IMR-90 (cell line): ENCODE results near the gene VTN. TPM values are rescaled to one million over a fixed set of nuclear protein-coding genes. Genes with fewer than 3 reads are reported as not detected.

Source experiments
- ATAC-seq: fragments of 200-7000 bp; cut with Tn5 transposase; 2 replicates; pipeline ENCODE4 v1.9.1; 2020; ENCODE audit warnings: low read depth, mild to moderate bottlenecking, moderate library complexity
- BruUV-seq: library from RNA; stranded (reverse); fragments of 400-500 nt; replicated peaks from 2 replicates; lab custom pipeline; 2021; lab: Mats Ljungman, UMichigan
- CTCF ChIA-PET: fragments of 300-600 bp; formaldehyde crosslinking; extraction: SDS; loops from one replicate; lab custom pipeline; 2021; ENCODE audit warnings: antibody characterized with exemption; lab: Yijun Ruan, JAX
- POLR2A ChIA-PET: fragments of 300-600 bp; sonication (Branson Sonifier 250); formaldehyde crosslinking; loops from one replicate; lab custom pipeline; 2022; ENCODE audit warnings: antibody characterized with exemption; ENCODE audit not compliant: unreplicated experiment; lab: Charles Lee
- DNase-seq: peaks from one replicate; pipeline ENCODE4 v3.0.0; 2013
- H2AFZ ChIP-seq: replicated peaks from 2 replicates; pipeline ENCODE3; 2013; ENCODE audit warnings: low read length, mild to moderate bottlenecking; ENCODE audit not compliant: poor library complexity
- H2AK5ac ChIP-seq: 2 replicates; pipeline ENCODE4 v1.6.1; 2013; ENCODE audit warnings: low read depth, low read length, inconsistent platforms
- H2AK9ac ChIP-seq: replicated peaks from 2 replicates; pipeline ENCODE3; 2013; ENCODE audit warnings: mild to moderate bottlenecking, low read depth, low read length, moderate library complexity; ENCODE audit not compliant: poor library complexity
- H2BK120ac ChIP-seq: 2 replicates; pipeline ENCODE4 v1.6.1; 2013; ENCODE audit warnings: low read depth, low read length, inconsistent platforms
- H2BK15ac ChIP-seq: 3 replicates; pipeline ENCODE4 v1.6.1; 2013; ENCODE audit warnings: low read depth, low read length, inconsistent platforms
- H2BK20ac ChIP-seq: 2 replicates; pipeline ENCODE4 v1.6.1; 2013; ENCODE audit warnings: low read depth, mild to moderate bottlenecking, inconsistent platforms, low read length, moderate library complexity
- H2BK5ac ChIP-seq: 2 replicates; pipeline ENCODE4 v1.6.1; 2013; ENCODE audit warnings: mild to moderate bottlenecking, low read depth, low read length, inconsistent platforms; ENCODE audit not compliant: poor library complexity, severe bottlenecking
- H3K14ac ChIP-seq: replicated peaks from 2 replicates; pipeline ENCODE4 v1.6.1; 2013; ENCODE audit warnings: low read depth, low read length, inconsistent platforms
- H3K18ac ChIP-seq: 2 replicates; pipeline ENCODE4 v1.6.1; 2013; ENCODE audit warnings: low read depth, low read length, control low read depth
- H3K23ac ChIP-seq: 2 replicates; pipeline ENCODE4 v1.6.1; 2013; ENCODE audit warnings: low read depth, low read length, inconsistent platforms
- H3K27ac ChIP-seq: 2 replicates; pipeline ENCODE4 v1.5.1; 2013; ENCODE audit warnings: mild to moderate bottlenecking, control low read depth, low read length; ENCODE audit not compliant: insufficient read depth
- H3K27me3 ChIP-seq: 2 replicates; pipeline ENCODE4 v1.6.1; 2013; ENCODE audit warnings: low read length; ENCODE audit not compliant: control insufficient read depth, insufficient read depth
- H3K36me3 ChIP-seq: 2 replicates; pipeline ENCODE4 v1.6.1; 2013; ENCODE audit warnings: low read length, mixed read lengths; ENCODE audit not compliant: control insufficient read depth, insufficient read depth
- H3K4ac ChIP-seq: 2 replicates; pipeline ENCODE4 v1.6.1; 2013; ENCODE audit warnings: low read depth, low read length, inconsistent platforms
- H3K4me1 ChIP-seq: 2 replicates; pipeline ENCODE4 v1.6.1; 2013; ENCODE audit warnings: low read length, mixed read lengths; ENCODE audit not compliant: control insufficient read depth, insufficient read depth
- H3K4me2 ChIP-seq: 2 replicates; pipeline ENCODE4 v1.6.1; 2013; ENCODE audit warnings: low read depth, mild to moderate bottlenecking, control low read depth, low read length, moderate library complexity
- H3K4me3 ChIP-seq: 2 replicates; pipeline ENCODE4 v1.5.1; 2013; ENCODE audit warnings: low read depth, mild to moderate bottlenecking, control low read depth, low read length, moderate library complexity; ENCODE audit not compliant: insufficient read depth
- H3K56ac ChIP-seq: 2 replicates; pipeline ENCODE4 v1.6.1; 2013; ENCODE audit warnings: low read length, inconsistent platforms; ENCODE audit not compliant: insufficient read depth; ENCODE audit errors: extremely low read depth
- H3K79me1 ChIP-seq, 2 experiments: 2 replicates each; pipeline ENCODE4 v1.6.1; 2013; ENCODE audit warnings: low read length in 2 of 2, inconsistent platforms in 1 of 2, low read depth in 1 of 2
- H3K9ac ChIP-seq: 2 replicates; pipeline ENCODE4 v1.6.1; 2013; ENCODE audit warnings: low read depth, low read length, control low read depth
- H3K9me1 ChIP-seq: 2 replicates; pipeline ENCODE4 v1.6.1; 2013; ENCODE audit warnings: low read length, inconsistent platforms; ENCODE audit not compliant: insufficient read depth
- H3K9me3 ChIP-seq: 2 replicates; pipeline ENCODE4 v1.6.1; 2013; ENCODE audit warnings: low read length; ENCODE audit not compliant: control insufficient read depth, insufficient read depth
- H4K20me1 ChIP-seq: 2 replicates; pipeline ENCODE4 v1.6.1; 2013; ENCODE audit warnings: low read length, inconsistent platforms; ENCODE audit not compliant: insufficient read depth
- H4K5ac ChIP-seq: 2 replicates; pipeline ENCODE4 v1.6.1; 2013; ENCODE audit warnings: mild to moderate bottlenecking, low read depth, low read length, control low read depth
- H4K8ac ChIP-seq, 2 experiments: 2 replicates each; pipeline ENCODE4 v1.6.1; 2013; ENCODE audit warnings: low read depth in 2 of 2, low read length in 2 of 2, control low read depth in 1 of 2, inconsistent platforms in 1 of 2
- H4K91ac ChIP-seq: 2 replicates; pipeline ENCODE4 v1.6.1; 2013; ENCODE audit warnings: low read depth, low read length, inconsistent platforms; ENCODE audit not compliant: insufficient read depth
- BHLHE40 ChIP-seq: fragments of 150-350 bp; IDR thresholded peaks from 2 replicates; pipeline ENCODE4 v1.6.1; 2016; ENCODE audit warnings: mild to moderate bottlenecking, low read depth, low read length
- CEBPB ChIP-seq: IDR thresholded peaks from 2 replicates; pipeline ENCODE4 v1.6.1; 2012; ENCODE audit warnings: low read depth, low read length, improper control_type of control experiment
- CHD1 ChIP-seq: IDR thresholded peaks from 2 replicates; pipeline ENCODE4 v1.6.1; 2012; ENCODE audit warnings: low read depth, low read length, improper control_type of control experiment
- CTCF ChIP-seq: conservative IDR thresholded peaks from 2 replicates; pipeline ENCODE4 v1.5.1; 2012; ENCODE audit warnings: mild to moderate bottlenecking, low read depth, low read length, improper control_type of control experiment
- FOS ChIP-seq: fragments of 150-350 bp; IDR thresholded peaks from 2 replicates; pipeline ENCODE4 v1.6.1; 2016; ENCODE audit warnings: low read depth, low read length
- MAFK ChIP-seq: IDR thresholded peaks from 2 replicates; pipeline ENCODE4 v1.6.1; 2012; ENCODE audit warnings: low read depth, low read length, improper control_type of control experiment
- MAZ ChIP-seq: IDR thresholded peaks from 2 replicates; pipeline ENCODE4 v1.6.1; 2012; ENCODE audit warnings: low read depth, mild to moderate bottlenecking, low read length, improper control_type of control experiment, moderate library complexity, borderline replicate concordance
- MXI1 ChIP-seq: IDR thresholded peaks from 2 replicates; pipeline ENCODE4 v1.6.1; 2012; ENCODE audit warnings: low read depth, mild to moderate bottlenecking, low read length, moderate library complexity, borderline replicate concordance
- NFE2L2 ChIP-seq: fragments of 150-350 bp; IDR thresholded peaks from 2 replicates; pipeline ENCODE4 v1.6.1; 2016; ENCODE audit warnings: low read depth, mild to moderate bottlenecking, low read length
- POLR2A ChIP-seq: IDR thresholded peaks from 2 replicates; pipeline ENCODE4 v1.6.1; 2012; ENCODE audit warnings: mild to moderate bottlenecking, low read depth, low read length
- RAD21 ChIP-seq: IDR thresholded peaks from 2 replicates; pipeline ENCODE4 v1.6.1; 2012; ENCODE audit warnings: low read length, improper control_type of control experiment
- RCOR1 ChIP-seq: IDR thresholded peaks from 2 replicates; pipeline ENCODE4 v1.6.1; 2012; ENCODE audit warnings: mild to moderate bottlenecking, low read length, improper control_type of control experiment; ENCODE audit not compliant: insufficient replicate concordance
- RFX5 ChIP-seq: IDR thresholded peaks from 2 replicates; pipeline ENCODE4 v1.8.0; 2012; ENCODE audit warnings: low read depth, mild to moderate bottlenecking, low read length, moderate library complexity
- SMC3 ChIP-seq: fragments of 150-350 bp; IDR thresholded peaks from 2 replicates; pipeline ENCODE4 v1.6.1; 2016; ENCODE audit warnings: low read depth, mild to moderate bottlenecking, antibody characterized with exemption, low read length, moderate library complexity
- USF2 ChIP-seq: fragments of 150-350 bp; IDR thresholded peaks from 2 replicates; pipeline ENCODE4 v1.6.1; 2017; ENCODE audit warnings: mild to moderate bottlenecking, antibody characterized with exemption, low read length, low read depth
- WGBS, 2 experiments: methylation state at CpG; one replicate each; pipeline versions ENCODE4 v1.1.5 to v1.1.7; 2013; ENCODE audit warnings: missing lambda C conversion rate in 2 of 2; ENCODE audit not compliant: insufficient read length in 1 of 2; ENCODE audit errors: extremely low coverage in 2 of 2; 5-methylcytosine and 5-hydroxymethylcytosine counted together
- dilution Hi-C: fragments of 300-500 bp; cut with HindIII; formaldehyde crosslinking; loops from one replicate; pipeline ENCODE4 v1.14.3; 2018; ENCODE audit warnings: low sequenced_read_pairs; ENCODE audit not compliant: unreplicated experiment
- in situ Hi-C: fragments of 300-500 bp; cut with MboI; formaldehyde crosslinking; loops from 3 replicates; pipeline ENCODE4 v1.14.3; 2019; ENCODE audit warnings: low sequenced_read_pairs, inconsistent platforms, mixed read lengths
- intact Hi-C: fragments of 100-400 bp; cut with micrococcal nuclease; formaldehyde crosslinking; loops from 2 replicates; pipeline ENCODE4 v1.10.0; 2022
- polyA plus RNA-seq, 3 experiments: library from polyadenylated mRNA; depleted of rRNA; stranded (reverse); fragments of >200 nt; gene quantifications; 2 replicates each; pipeline ENCODE4 v1.2.3, GENCODE V29; 2012; ENCODE audit warnings: low replicate concordance in 1 of 3
- total RNA-seq: library from RNA; depleted of rRNA; stranded (reverse); fragments of >200 nt; gene quantifications from 2 replicates; pipeline ENCODE4 v1.2.3, GENCODE V29; 2012
- TF ChIP-seq, protein P1 (sequence below): fragments of 150-350 bp; IDR thresholded peaks from 2 replicates; pipeline ENCODE4 v1.6.1; 2016; ENCODE audit warnings: low read depth, mild to moderate bottlenecking, low read length, moderate library complexity, borderline replicate concordance

The VTN gene
- total and polyA plus RNA-seq, 2 of the 4 experiments (the other 2 are of a cell fraction) = 0.18 to 1.0 TPM

DNA sequence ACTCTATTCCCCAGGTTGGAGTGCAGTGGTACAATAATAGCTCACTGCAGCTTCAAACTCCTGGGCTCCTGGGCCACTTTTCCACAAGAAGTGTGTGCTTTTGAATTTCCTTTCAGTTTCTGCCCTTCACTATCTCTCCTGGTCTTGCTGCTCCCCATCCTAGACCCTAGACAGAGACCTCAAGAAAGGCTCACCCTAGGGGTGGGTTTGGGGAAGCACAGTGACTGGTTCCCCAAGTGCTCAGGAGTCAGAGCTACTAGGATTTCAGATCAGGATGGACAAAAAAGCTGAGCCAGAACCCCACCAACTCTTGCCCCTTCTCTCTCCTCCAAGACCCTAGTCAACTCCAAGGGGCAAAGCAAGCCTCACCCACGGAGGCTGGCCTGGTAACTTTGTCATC lies 3.5 kb downstream of the VTN start:
- TF ChIP-seq, protein P1, sequence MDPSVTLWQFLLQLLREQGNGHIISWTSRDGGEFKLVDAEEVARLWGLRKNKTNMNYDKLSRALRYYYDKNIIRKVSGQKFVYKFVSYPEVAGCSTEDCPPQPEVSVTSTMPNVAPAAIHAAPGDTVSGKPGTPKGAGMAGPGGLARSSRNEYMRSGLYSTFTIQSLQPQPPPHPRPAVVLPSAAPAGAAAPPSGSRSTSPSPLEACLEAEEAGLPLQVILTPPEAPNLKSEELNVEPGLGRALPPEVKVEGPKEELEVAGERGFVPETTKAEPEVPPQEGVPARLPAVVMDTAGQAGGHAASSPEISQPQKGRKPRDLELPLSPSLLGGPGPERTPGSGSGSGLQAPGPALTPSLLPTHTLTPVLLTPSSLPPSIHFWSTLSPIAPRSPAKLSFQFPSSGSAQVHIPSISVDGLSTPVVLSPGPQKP = no peak
- TF ChIP-seq MXI1 = no peak
- no peak for TF ChIP-seq MAFK
- TF ChIP-seq BHLHE40 = no peak
- no peak for TF ChIP-seq FOS
- TF ChIP-seq MAZ = no peak
- no peak for TF ChIP-seq CHD1
- no peak for TF ChIP-seq RCOR1
- TF ChIP-seq POLR2A = no peak
- no peak for TF ChIP-seq RFX5
- TF ChIP-seq SMC3 = no peak
- TF ChIP-seq RAD21 = no peak
- no peak for TF ChIP-seq NFE2L2
- TF ChIP-seq CTCF = no peak
- TF ChIP-seq USF2 = no peak
- TF ChIP-seq CEBPB = no peak
- no peak overlapping the region for H4K91ac ChIP-seq
- no peak overlapping the region for H3K27ac ChIP-seq
- no peak overlapping the region for H4K5ac ChIP-seq
- H3K23ac ChIP-seq = no peak overlapping the region
- H3K14ac ChIP-seq = no peak overlapping the region
- in situ Hi-C loops = no loop called here
- H3K27me3 ChIP-seq = no peaks in the 10 kb centered on the region
- no peak overlapping the region for H3K9ac ChIP-seq
- BruUV-seq = no TSS peak
- H2AFZ ChIP-seq = no peak overlapping the region
- H3K4me3 ChIP-seq = no peak overlapping the region
- H2AK9ac ChIP-seq = no peak overlapping the region
- no peak overlapping the region for H2BK20ac ChIP-seq
- ATAC-seq = no peak
- no peaks in the 10 kb centered on the region for H3K9me3 ChIP-seq
- no peak overlapping the region for H4K8ac ChIP-seq
- WGBS, 2 experiments = no CpG with 5 or more reads among the region's 1 CpG
- H3K36me3 ChIP-seq = peaks cover 9% of the 10 kb centered on the region
- no peak for DNase-seq
- H3K4me1 ChIP-seq = peaks cover 7% of the 10 kb centered on the region; the same call in 1 of the 2 replicates
- no peak overlapping the region for H2BK5ac ChIP-seq
- H3K9me1 ChIP-seq = peaks cover 13% of the 10 kb centered on the region
- H3K4ac ChIP-seq = no peak overlapping the region
- no peak overlapping the region for H2BK120ac ChIP-seq
- ChIA-PET POLR2A (no interaction called here), CTCF (no interaction called here)
- no peak overlapping the region for H3K18ac ChIP-seq
- H3K56ac ChIP-seq = no peak overlapping the region
- H2BK15ac ChIP-seq = no peak overlapping the region
- H3K79me1 ChIP-seq = no peaks in the 10 kb centered on the region
- intact Hi-C loops = no loop called here
- H3K4me2 ChIP-seq = no peak overlapping the region
- no peak overlapping the region for H2AK5ac ChIP-seq
- peaks cover 4% of the 10 kb centered on the region; the same call in 1 of the 2 replicates for H4K20me1 ChIP-seq
- dilution Hi-C loops = no loop called here
